ENCODE results near the gene TAOK3.

The TAOK3 gene

DNA sequence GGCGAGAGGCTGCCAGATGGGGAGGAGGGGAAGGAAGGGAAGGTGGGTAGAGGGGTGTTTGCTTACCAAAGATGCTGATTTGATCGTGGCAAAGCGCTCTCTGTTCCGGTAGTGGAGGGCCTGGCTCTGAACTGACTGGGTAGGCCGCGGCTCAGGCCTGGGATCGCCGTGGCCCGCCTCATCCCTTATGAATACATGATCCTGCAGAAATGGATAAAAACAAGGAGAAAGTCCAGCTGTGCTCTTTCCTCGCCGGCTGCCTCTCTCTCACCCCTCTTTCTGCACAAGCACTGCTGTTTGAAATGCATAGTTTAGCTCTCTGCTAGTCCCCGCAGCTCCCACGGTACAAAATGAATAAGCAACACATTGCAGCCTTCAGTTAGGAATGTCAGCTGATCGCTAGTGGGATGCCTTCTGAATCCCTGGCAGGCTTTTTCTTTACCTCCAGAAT, 182.9 kb downstream of the TAOK3 start:
- Histone ChIP-seq H3K9me3 (ENCODE audit: control insufficient read depth in 1 of 2, low read length in 2 of 2) (no peaks in the 10 kb centered on the region), H3K27ac (ENCODE audit: low read depth, low read length) (no peak overlapping the region), H3K9ac (ENCODE audit: low read depth in 1 of 2, low read length in 2 of 2) (no peak overlapping the region), H3K4me3 (ENCODE audit: low read depth in 1 of 2, low read length in 2 of 2) (peak overlapping the region in 1 of 2 donors; percentile 8), H3K36me3 (ENCODE audit: control insufficient read depth in 1 of 2, insufficient read depth in 2 of 2, low read length in 2 of 2) (peaks cover 8 to 29% of the 10 kb centered on the region in 2 donors), H3K4me1 (ENCODE audit: control insufficient read depth in 1 of 2, insufficient read depth in 2 of 2, low read length in 2 of 2) (peaks cover 0 to 23% of the 10 kb centered on the region in 2 donors), H3K27me3 (ENCODE audit: control insufficient read depth in 1 of 2, insufficient read depth in 2 of 2, low read length in 2 of 2) (no peaks in the 10 kb centered on the region)

DNA sequence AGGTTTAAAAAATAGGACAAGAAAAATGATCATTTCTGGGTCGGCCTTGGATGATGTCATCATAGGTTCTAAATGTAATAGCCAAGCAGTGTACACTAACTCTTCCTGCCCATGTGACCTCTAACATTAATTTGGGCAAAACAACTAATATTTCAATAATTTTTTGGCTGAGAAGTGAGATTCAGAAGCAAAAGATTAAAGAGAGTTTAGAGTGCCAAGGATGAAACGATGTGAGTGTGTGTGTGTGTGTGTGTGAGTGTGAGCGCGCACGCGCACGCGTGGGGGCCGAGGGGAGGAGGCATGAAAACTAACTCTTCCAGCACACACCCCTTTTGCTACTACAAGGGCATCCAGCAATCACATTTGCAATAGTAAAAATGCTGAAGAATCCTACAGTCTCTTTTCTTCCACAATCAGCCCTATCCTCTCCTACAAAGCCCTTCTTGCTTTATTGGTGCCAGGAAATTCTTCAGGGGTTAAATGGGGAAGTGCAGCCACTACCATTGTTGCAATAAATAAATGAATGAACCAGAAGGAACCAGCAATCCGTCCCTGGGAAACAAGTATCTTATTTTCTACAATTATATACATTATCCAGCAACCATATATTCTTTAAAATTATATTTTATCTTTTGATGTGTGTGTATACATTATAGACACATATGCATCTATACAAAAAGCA, 183.9 kb downstream of the TAOK3 start:
- H3K36me3 ChIP-seq (ENCODE audit: control insufficient read depth in 1 of 2, insufficient read depth in 2 of 2, low read length in 2 of 2) = peaks cover 8 to 21% of the 10 kb centered on the region in 2 donors
- H3K4me3 ChIP-seq (ENCODE audit: low read depth in 1 of 2, low read length in 2 of 2) = no peak overlapping the region
- no peak overlapping the region for H3K27ac ChIP-seq (ENCODE audit: low read depth, low read length)
- H3K27me3 ChIP-seq (ENCODE audit: control insufficient read depth in 1 of 2, insufficient read depth in 2 of 2, low read length in 2 of 2) = no peaks in the 10 kb centered on the region
- peaks cover under 1 to 25% of the 10 kb centered on the region in 2 donors for H3K4me1 ChIP-seq (ENCODE audit: control insufficient read depth in 1 of 2, insufficient read depth in 2 of 2, low read length in 2 of 2)
- no peak overlapping the region for H3K9ac ChIP-seq (ENCODE audit: low read depth in 1 of 2, low read length in 2 of 2)
- no peaks in the 10 kb centered on the region for H3K9me3 ChIP-seq (ENCODE audit: control insufficient read depth in 1 of 2, low read length in 2 of 2)

DNA sequence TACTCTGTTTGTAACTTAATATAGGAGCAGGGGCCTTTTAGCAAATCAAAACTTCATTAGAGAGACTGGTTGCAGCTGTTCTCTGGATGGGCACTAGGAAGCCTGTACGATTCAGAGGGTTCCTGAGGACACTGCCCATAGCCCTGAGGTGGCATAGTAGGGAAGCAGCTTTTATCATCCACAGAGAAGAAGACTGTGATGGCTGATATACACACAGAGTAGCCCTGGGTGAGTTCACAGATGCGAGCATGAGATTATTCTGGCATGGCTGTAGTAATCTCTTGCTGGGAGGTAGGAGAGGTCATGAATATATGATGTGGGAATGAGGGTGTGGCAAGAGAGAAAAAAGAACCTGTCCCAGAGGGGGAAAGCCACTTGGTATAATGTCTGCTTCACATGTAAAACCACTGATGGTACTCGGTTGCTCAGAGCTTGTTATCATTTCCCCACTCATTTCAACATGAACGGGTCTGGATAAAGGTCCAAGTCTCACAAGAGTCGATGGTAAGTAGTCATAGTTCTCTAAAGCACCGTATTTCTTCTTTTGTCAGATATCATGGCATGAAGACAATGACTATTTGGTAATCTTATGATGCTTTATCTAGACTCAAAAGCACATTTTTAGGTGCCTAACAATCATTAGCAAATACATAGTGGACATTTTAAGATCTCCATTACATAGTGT, 184.8 kb downstream of the TAOK3 start:
- no peak overlapping the region for H3K9ac ChIP-seq (ENCODE audit: low read depth in 1 of 2, low read length in 2 of 2)
- no peaks in the 10 kb centered on the region for H3K9me3 ChIP-seq (ENCODE audit: control insufficient read depth in 1 of 2, low read length in 2 of 2)
- H3K27ac ChIP-seq (ENCODE audit: low read depth, low read length) = no peak overlapping the region
- peaks cover 8 to 18% of the 10 kb centered on the region in 2 donors for H3K36me3 ChIP-seq (ENCODE audit: control insufficient read depth in 1 of 2, insufficient read depth in 2 of 2, low read length in 2 of 2)
- peaks cover 6 to 31% of the 10 kb centered on the region in 2 donors for H3K4me1 ChIP-seq (ENCODE audit: control insufficient read depth in 1 of 2, insufficient read depth in 2 of 2, low read length in 2 of 2)
- no peaks in the 10 kb centered on the region for H3K27me3 ChIP-seq (ENCODE audit: control insufficient read depth in 1 of 2, insufficient read depth in 2 of 2, low read length in 2 of 2)
- no peak overlapping the region for H3K4me3 ChIP-seq (ENCODE audit: low read depth in 1 of 2, low read length in 2 of 2)

GRCh38 chr12:118185602-118186397, 186.9 kb downstream of the TAOK3 start:
- peaks cover 10 to 39% of the 10 kb centered on the region in 2 donors for H3K4me1 ChIP-seq (ENCODE audit: control insufficient read depth in 1 of 2, insufficient read depth in 2 of 2, low read length in 2 of 2)
- H3K4me3 ChIP-seq (ENCODE audit: low read depth in 1 of 2, low read length in 2 of 2) = no peak overlapping the region
- no peak overlapping the region for H3K9ac ChIP-seq (ENCODE audit: low read depth in 1 of 2, low read length in 2 of 2)
- H3K36me3 ChIP-seq (ENCODE audit: control insufficient read depth in 1 of 2, insufficient read depth in 2 of 2, low read length in 2 of 2) = peaks cover 8 to 25% of the 10 kb centered on the region in 2 donors
- no peaks in the 10 kb centered on the region for H3K9me3 ChIP-seq (ENCODE audit: control insufficient read depth in 1 of 2, low read length in 2 of 2)
- no peaks in the 10 kb centered on the region for H3K27me3 ChIP-seq (ENCODE audit: control insufficient read depth in 1 of 2, insufficient read depth in 2 of 2, low read length in 2 of 2)
- H3K27ac ChIP-seq (ENCODE audit: low read depth, low read length) = no peak overlapping the region

DNA sequence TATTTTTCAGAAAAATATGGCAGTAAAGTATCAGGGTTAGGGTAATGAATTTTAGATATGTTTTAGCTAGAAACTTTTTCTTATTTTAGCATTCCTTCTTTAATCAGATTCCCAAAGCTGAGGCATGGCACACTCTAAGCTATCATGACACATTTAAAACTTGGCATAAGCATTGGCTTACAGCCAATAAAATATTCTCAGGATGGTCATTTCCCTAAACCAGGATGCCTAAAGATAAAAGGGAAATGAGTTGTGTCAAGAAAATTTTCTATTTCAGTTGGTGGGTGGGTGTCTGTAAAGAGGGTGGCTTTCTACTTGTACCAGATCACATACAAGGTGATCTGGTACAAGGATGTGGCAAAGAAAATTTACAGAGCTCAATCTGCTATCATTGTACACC, 189.0 kb downstream of the TAOK3 start:
- Histone ChIP-seq H3K4me3 (ENCODE audit: low read depth in 1 of 2, low read length in 2 of 2) (no peak overlapping the region), H3K27me3 (ENCODE audit: control insufficient read depth in 1 of 2, insufficient read depth in 2 of 2, low read length in 2 of 2) (no peaks in the 10 kb centered on the region), H3K9me3 (ENCODE audit: control insufficient read depth in 1 of 2, low read length in 2 of 2) (no peaks in the 10 kb centered on the region), H3K9ac (ENCODE audit: low read depth in 1 of 2, low read length in 2 of 2) (no peak overlapping the region), H3K27ac (ENCODE audit: low read depth, low read length) (no peak overlapping the region), H3K4me1 (ENCODE audit: control insufficient read depth in 1 of 2, insufficient read depth in 2 of 2, low read length in 2 of 2) (peaks cover 10 to 39% of the 10 kb centered on the region in 2 donors), H3K36me3 (ENCODE audit: control insufficient read depth in 1 of 2, insufficient read depth in 2 of 2, low read length in 2 of 2) (peaks cover 7 to 27% of the 10 kb centered on the region in 2 donors)

- Histone ChIP-seq H3K4me1 (ENCODE audit: control insufficient read depth in 1 of 2, insufficient read depth in 2 of 2, low read length in 2 of 2) (peaks cover 10 to 37% of the 10 kb centered on the region in 2 donors), H3K9ac (ENCODE audit: low read depth in 1 of 2, low read length in 2 of 2) (no peak overlapping the region), H3K36me3 (ENCODE audit: control insufficient read depth in 1 of 2, insufficient read depth in 2 of 2, low read length in 2 of 2) (peaks cover 6 to 31% of the 10 kb centered on the region in 2 donors), H3K27ac (ENCODE audit: low read depth, low read length) (no peak overlapping the region), H3K27me3 (ENCODE audit: control insufficient read depth in 1 of 2, insufficient read depth in 2 of 2, low read length in 2 of 2) (no peaks in the 10 kb centered on the region), H3K9me3 (ENCODE audit: control insufficient read depth in 1 of 2, low read length in 2 of 2) (no peaks in the 10 kb centered on the region), H3K4me3 (ENCODE audit: low read depth in 1 of 2, low read length in 2 of 2) (no peak overlapping the region)
Observed at GRCh38 chr12:118183155-118183554, 189.6 kb downstream of the TAOK3 start.

DNA sequence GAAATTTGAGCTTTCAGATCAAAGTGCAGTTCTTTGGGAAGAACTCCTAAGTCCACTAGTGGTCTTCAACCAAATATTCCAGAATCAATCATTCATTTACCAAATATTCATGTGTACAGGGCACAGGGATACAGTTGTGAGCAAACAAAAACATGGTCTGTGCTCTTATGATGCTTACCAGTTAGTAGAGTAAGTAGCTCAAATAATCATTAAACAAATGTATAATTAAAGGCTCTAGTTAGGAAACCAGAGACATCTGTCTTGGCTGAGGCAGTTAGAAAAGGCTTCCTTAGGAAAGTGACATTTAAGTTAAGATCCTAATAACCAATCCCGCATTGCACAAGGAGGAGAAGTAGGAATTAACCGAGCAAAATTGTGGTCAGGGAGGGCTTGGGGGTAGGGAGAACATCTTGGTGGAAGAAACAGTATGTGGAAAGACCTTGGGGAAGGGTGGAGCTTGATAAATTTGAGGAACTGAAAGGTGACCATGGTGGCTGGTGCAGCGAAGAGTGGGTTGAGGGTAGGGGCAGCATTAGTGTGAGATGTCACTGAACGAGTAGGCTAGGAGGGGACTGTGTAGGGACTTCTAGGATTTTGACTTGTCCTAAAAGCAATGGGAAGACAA, 196.8 kb downstream of the TAOK3 start:
- Histone ChIP-seq H3K9ac (ENCODE audit: low read depth in 1 of 2, low read length in 2 of 2) (no peak overlapping the region), H3K36me3 (ENCODE audit: control insufficient read depth in 1 of 2, insufficient read depth in 2 of 2, low read length in 2 of 2) (peaks cover 38 to 74% of the 10 kb centered on the region in 2 donors), H3K27me3 (ENCODE audit: control insufficient read depth in 1 of 2, insufficient read depth in 2 of 2, low read length in 2 of 2) (no peaks in the 10 kb centered on the region), H3K4me1 (ENCODE audit: control insufficient read depth in 1 of 2, insufficient read depth in 2 of 2, low read length in 2 of 2) (no peaks in the 10 kb centered on the region), H3K4me3 (ENCODE audit: low read depth in 1 of 2, low read length in 2 of 2) (no peak overlapping the region), H3K9me3 (ENCODE audit: control insufficient read depth in 1 of 2, low read length in 2 of 2) (no peaks in the 10 kb centered on the region), H3K27ac (ENCODE audit: low read depth, low read length) (no peak overlapping the region)

DNA sequence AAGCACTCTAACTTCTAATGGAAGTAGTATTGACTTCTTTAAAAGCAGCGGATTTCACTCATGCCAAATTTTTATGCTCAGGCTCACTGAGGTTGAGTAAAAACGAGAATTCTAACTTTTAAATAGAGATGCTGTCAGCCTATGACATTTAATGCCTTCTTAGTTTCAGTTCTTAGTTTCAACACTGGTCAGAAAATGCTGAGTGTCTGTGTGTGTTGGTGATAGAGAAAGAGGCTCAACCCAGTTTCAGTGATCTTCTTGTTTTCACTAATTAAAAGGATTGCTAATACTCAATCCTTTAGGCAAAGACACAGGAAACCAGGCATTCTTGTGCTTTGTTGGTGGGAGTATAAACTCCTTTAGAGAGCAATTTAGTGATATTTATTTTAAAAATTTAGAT, 205.8 kb downstream of the TAOK3 start:
- Histone ChIP-seq H3K4me3 (ENCODE audit: low read depth in 1 of 2, low read length in 2 of 2) (no peak overlapping the region), H3K9me3 (ENCODE audit: control insufficient read depth in 1 of 2, low read length in 2 of 2) (no peaks in the 10 kb centered on the region), H3K9ac (ENCODE audit: low read depth in 1 of 2, low read length in 2 of 2) (no peak overlapping the region), H3K27ac (ENCODE audit: low read depth, low read length) (no peak overlapping the region), H3K36me3 (ENCODE audit: control insufficient read depth in 1 of 2, insufficient read depth in 2 of 2, low read length in 2 of 2) (peaks cover 22 to 36% of the 10 kb centered on the region in 2 donors), H3K27me3 (ENCODE audit: control insufficient read depth in 1 of 2, insufficient read depth in 2 of 2, low read length in 2 of 2) (no peaks in the 10 kb centered on the region), H3K4me1 (ENCODE audit: control insufficient read depth in 1 of 2, insufficient read depth in 2 of 2, low read length in 2 of 2) (no peaks in the 10 kb centered on the region)

DNA sequence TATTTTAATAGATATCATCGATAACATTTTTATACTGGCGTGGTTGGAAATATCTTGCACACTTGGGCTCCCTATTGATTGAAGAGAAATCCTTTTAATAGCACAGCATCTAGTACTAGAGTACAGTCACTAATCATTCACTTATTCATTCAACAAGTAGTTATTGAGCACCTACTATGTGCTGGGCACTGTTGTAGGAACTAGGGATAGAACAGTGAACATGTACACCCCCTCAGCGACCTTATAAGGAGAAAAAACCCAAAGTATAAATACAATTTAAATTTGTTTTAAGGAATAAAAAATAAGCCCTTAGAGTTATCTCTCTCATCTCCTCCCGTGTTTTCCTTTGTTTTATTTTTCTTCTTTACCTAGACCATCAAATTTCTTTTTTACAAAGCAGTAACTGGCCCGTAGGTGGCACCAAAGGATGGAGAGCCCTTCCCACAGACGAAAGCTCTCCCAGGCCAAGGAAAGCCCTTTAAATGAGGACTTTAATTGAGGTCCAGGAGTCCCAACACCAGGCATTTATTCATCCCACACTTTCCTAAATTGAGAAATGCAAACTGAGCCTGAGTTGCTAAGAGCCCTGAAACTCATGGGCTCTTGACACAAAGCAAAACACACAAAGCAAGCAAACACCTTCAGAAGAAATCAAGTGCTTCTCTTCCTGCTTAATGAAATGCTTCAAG, 207.8 kb downstream of the TAOK3 start:
- H3K27me3 ChIP-seq (ENCODE audit: control insufficient read depth in 1 of 2, insufficient read depth in 2 of 2, low read length in 2 of 2) = no peaks in the 10 kb centered on the region
- H3K27ac ChIP-seq (ENCODE audit: low read depth, low read length) = no peak overlapping the region
- H3K4me1 ChIP-seq (ENCODE audit: control insufficient read depth in 1 of 2, insufficient read depth in 2 of 2, low read length in 2 of 2) = no peaks in the 10 kb centered on the region
- no peaks in the 10 kb centered on the region for H3K9me3 ChIP-seq (ENCODE audit: control insufficient read depth in 1 of 2, low read length in 2 of 2)
- no peak overlapping the region for H3K9ac ChIP-seq (ENCODE audit: low read depth in 1 of 2, low read length in 2 of 2)
- H3K36me3 ChIP-seq (ENCODE audit: control insufficient read depth in 1 of 2, insufficient read depth in 2 of 2, low read length in 2 of 2) = peaks cover 23 to 37% of the 10 kb centered on the region in 2 donors
- no peak overlapping the region for H3K4me3 ChIP-seq (ENCODE audit: low read depth in 1 of 2, low read length in 2 of 2)

All from duodenal mucosa (tissue), 2 donors.